Adrenal gland (tissue), 12 donors: ENCODE results near the gene IGF2. TPM values are rescaled to one million over a fixed set of nuclear protein-coding genes. Genes with fewer than 3 reads are reported as not detected.

Source experiments
- DNase-seq, 7 donors: peaks; one replicate each; pipeline ENCODE4 v3.0.0-alpha.2; 2019 to 2020
- H3K27ac ChIP-seq, 5 donors: fragments of 200-600 bp; sonication (generic) in 4 of 5; 1 replicate in 3 of 5; 2 replicates in 2 of 5; pipeline versions ENCODE4 v1.5.1 to v1.8.0; 2016 to 2020; ENCODE audit warnings: mild to moderate bottlenecking in 1 of 5
- H3K27me3 ChIP-seq: fragments of 200-600 bp; 2 replicates; pipeline ENCODE4 v1.8.0; 2021
- H3K36me3 ChIP-seq, 2 donors: fragments of 200-600 bp; replicated peaks in 1 of 2; 1 replicate in 1 of 2; 2 replicates in 1 of 2; pipeline versions ENCODE4 v1.5.1 to v1.8.0; 2018 to 2022
- H3K4me1 ChIP-seq, 2 donors: fragments of 200-600 bp; replicated peaks in 1 of 2; 1 replicate in 1 of 2; 2 replicates in 1 of 2; pipeline versions ENCODE4 v1.5.1 to v1.8.0; 2018 to 2021
- H3K4me3 ChIP-seq, 4 donors: fragments of 200-600 bp; sonication (generic) in 3 of 4; one replicate each; pipeline ENCODE4 v1.5.1; 2016 to 2018
- H3K9me3 ChIP-seq, 3 donors: fragments of 200-600 bp; sonication (generic) in 1 of 3; replicated peaks in 1 of 3; 1 replicate in 2 of 3; 2 replicates in 1 of 3; pipeline versions ENCODE4 v1.5.1 to v1.8.0; 2016 to 2021
- POLR2A ChIP-seq, 2 donors: fragments of 450-650 bp; IDR thresholded peaks; one replicate each; pipeline ENCODE4 v1.6.1; 2017; ENCODE audit warnings: antibody characterized with exemption in 2 of 2, mild to moderate bottlenecking in 2 of 2, moderate library complexity in 1 of 2
- WGBS, 4 donors: extraction: QIAGEN DNeasy Blood & Tissue Kit in 2 of 4; methylation state at CpG; one replicate each; pipeline versions ENCODE4 v1.1.5 to v1.1.7; 2013 to 2017; 5-methylcytosine and 5-hydroxymethylcytosine counted together
- intact Hi-C, 2 donors: fragments of 100-400 bp; cut with DNase I; formaldehyde crosslinking; loops; one replicate each; pipeline versions ENCODE4 v1.14.1 to v1.15.0; 2022 to 2023
- polyA plus RNA-seq, 3 donors: library from polyadenylated mRNA; stranded (reverse); fragments of 200-250 nt in 2 of 3; fragments of 350-450 nt in 1 of 3; fragmentation: Illumina TruSeq in 1 of 3; extraction: RNeasy Lipid Tissue Mini Kit (QIAGEN cat#74804) in 1 of 3; gene quantifications; one replicate each; pipeline ENCODE4 v1.2.3, GENCODE V29; 2013 to 2014
- total RNA-seq, 9 donors: library from RNA; depleted of rRNA in 4 of 9; stranded (reverse); fragments of >200 nt in 4 of 9; fragments of 120-200 nt in 1 of 9; fragmentation: NEBNext Ultra II Directional in 1 of 9; extraction: Animal tissue kit (Norgen Biotek cat#: 25700) in 1 of 9; gene quantifications; one replicate each; pipeline versions ENCODE4 v1.1.0 to v1.2.4, GENCODE V29; 2013 to 2023
- TF ChIP-seq, protein P1 (sequence below), 6 experiments: fragments of 450-650 bp in 4 of 6; fragments of 200-600 bp in 2 of 6; sonication (generic) in 1 of 6; IDR thresholded peaks; 1 replicate in 5 of 6; 2 replicates in 1 of 6; pipeline versions ENCODE4 v1.5.1 to v1.8.0; 2016 to 2021; ENCODE audit warnings: antibody characterized with exemption in 6 of 6, mild to moderate bottlenecking in 2 of 6, moderate library complexity in 1 of 6
- donor health status: healthy with polysubstance abuse.
- donor health status: Bipolar disorder and iron deficiency.
- donor health status: DM: yes; HTN: yes; CAD: no.
- donor health status: DM: no; HTN: no; CAD: no.
- donor health status: DM: no; HTN: no; CAD: no.
- donor health status: DM: yes; HTN: yes; CAD: no.

Gene IGF2
- total and polyA plus RNA-seq, 12 donors, result 41.8 to 693 (median 119) TPM

DNA sequence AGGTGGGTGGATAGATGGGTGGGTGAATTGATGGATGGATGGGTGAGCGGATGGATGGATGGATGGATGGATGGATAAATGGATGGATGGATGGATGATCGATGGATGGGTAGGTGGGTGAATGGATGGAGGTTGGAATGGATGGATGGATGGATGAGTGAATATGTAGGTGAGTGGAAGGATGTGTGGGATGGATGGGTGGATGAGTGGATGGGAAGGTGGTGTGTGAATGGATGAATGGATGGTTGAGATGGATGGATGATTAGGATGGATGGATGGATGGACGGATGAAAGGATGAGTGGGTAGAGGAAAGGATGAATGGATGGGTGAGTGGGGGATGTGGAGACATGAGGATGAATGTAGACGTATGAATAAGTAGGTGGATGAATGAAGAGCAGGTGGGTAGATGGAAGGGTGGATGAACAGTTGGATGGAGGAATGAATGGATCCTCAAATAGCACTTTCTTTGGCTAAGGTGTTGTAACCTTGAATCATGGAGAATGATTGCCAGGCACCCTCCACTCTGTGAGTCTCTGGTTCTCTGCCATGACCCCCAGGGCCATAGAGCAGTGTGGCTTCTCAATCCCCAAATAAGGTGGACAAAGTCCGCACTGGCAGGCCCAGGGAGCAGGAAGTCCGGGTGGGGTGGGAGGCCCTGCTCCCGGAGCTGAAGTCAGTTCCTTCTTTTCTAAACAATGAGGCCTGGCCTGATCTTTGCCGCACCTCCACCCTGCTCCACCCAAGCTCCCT is 36.9 kb downstream of the IGF2 start:
- H3K4me1 ChIP-seq, result no peaks in the 10 kb centered on the region
- H3K36me3 ChIP-seq, result no peaks in the 10 kb centered on the region
- H3K27ac ChIP-seq, result no peak overlapping the region
- no peaks in the 10 kb centered on the region for H3K9me3 ChIP-seq
- 72 to 84% (median 77%) methylated on average over 8 of the region's 8 CpGs for WGBS, 4 donors
- H3K27me3 ChIP-seq, result no peaks in the 10 kb centered on the region
- peak in 1 of 7 donors; percentile 16 for DNase-seq
- TF ChIP-seq, protein P1, sequence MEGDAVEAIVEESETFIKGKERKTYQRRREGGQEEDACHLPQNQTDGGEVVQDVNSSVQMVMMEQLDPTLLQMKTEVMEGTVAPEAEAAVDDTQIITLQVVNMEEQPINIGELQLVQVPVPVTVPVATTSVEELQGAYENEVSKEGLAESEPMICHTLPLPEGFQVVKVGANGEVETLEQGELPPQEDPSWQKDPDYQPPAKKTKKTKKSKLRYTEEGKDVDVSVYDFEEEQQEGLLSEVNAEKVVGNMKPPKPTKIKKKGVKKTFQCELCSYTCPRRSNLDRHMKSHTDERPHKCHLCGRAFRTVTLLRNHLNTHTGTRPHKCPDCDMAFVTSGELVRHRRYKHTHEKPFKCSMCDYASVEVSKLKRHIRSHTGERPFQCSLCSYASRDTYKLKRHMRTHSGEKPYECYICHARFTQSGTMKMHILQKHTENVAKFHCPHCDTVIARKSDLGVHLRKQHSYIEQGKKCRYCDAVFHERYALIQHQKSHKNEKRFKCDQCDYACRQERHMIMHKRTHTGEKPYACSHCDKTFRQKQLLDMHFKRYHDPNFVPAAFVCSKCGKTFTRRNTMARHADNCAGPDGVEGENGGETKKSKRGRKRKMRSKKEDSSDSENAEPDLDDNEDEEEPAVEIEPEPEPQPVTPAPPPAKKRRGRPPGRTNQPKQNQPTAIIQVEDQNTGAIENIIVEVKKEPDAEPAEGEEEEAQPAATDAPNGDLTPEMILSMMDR (IDR thresholded peaks at IDR 0.05), result no peak
- no peak for TF ChIP-seq POLR2A (IDR thresholded peaks at IDR 0.05)
- intact Hi-C loops, result no loop called here
- no peak overlapping the region for H3K4me3 ChIP-seq

DNA sequence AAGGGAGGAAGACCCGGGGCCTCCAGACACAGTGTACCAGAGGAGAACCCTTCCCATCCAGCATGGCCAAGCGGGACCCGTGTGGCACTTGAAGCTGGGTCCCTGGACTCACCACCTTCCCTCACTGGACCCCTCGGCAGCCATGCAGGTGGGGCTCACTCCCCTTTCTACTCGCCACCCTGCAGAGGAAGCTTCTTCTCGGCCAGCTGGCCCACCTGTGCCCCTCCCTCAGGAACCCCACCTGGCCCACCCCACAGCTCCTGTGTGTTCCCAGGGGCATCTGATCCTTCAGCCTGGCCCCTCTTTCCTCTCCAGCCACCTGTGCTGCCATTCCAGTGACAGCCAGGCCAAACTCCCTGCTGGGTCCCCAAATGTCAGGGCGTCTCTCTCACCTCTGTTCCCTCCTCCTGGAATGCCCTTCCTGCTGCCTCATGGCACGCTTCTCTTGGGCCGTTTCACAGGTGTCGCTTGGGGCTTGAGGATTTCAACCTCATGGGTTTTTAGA is 38.0 kb downstream of the IGF2 start:
- Histone ChIP-seq H3K4me3 (no peak overlapping the region), H3K4me1 (no peaks in the 10 kb centered on the region), H3K9me3 (no peaks in the 10 kb centered on the region), H3K27me3 (no peaks in the 10 kb centered on the region), H3K27ac (no peak overlapping the region), H3K36me3 (no peaks in the 10 kb centered on the region)
- intact Hi-C loops, result no loop called here
- no peak for DNase-seq
- WGBS, 4 donors, result 85 to 95% (median 89%) methylated on average over 4 to 10 of the region's 10 CpGs
- TF ChIP-seq POLR2A (IDR thresholded peaks at IDR 0.05), result no peak
- TF ChIP-seq, protein P1 (IDR thresholded peaks at IDR 0.05), result no peak

DNA sequence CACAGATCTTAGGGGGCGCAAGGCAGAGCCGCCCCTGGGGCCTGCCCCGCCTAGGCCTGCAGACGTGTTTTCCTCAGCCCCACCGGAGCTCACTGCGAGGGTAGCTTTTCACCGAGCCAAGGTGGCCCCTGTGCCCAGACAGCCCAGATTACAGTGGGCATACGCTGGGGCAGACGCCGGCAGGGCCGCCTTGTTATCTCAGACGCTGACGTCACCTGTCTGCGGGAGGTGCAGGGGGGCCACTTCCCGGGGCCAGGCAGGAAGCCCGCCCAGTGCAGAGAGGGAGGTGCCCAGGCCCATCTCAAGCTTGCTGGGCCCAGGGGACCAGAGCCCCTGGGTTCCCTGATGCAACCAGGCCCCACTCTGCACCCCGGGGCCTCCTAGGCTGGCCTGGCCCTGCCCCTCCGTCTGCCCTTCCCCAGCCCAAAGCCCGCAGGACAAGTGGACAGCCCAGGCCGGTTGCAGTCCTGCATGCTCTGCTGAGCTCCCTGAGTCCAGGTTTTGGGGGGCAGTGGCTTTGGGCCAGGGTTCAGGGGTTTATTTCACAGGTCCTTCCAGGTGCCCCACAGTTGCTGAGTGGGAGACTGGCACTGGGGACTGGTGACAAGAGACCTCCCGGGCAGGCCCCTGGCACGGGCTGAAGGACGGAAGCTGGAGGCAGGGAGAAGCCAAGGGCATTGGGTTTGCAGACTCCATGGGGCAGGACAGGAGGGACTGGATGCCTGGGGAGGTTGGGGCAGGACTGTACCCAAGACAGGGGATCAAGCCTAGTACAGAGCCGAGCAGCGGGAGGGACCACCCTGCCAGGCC is 38.6 kb downstream of the IGF2 start:
- no peak overlapping the region for H3K4me3 ChIP-seq
- intact Hi-C loops, result no loop called here
- WGBS, 4 donors, result 71 to 78% (median 75%) methylated on average over 6 to 25 of the region's 25 CpGs
- no peaks in the 10 kb centered on the region for H3K27me3 ChIP-seq
- peak overlapping the region in 1 of 5 donors; percentile 40 for H3K27ac ChIP-seq
- H3K9me3 ChIP-seq, result no peaks in the 10 kb centered on the region
- no peaks in the 10 kb centered on the region for H3K36me3 ChIP-seq
- TF ChIP-seq POLR2A (IDR thresholded peaks at IDR 0.05), result no peak
- TF ChIP-seq, protein P1 (IDR thresholded peaks at IDR 0.05), result no peak
- DNase-seq, result peak in 4 of 7 donors; percentile 14 to 58 (median 26)
- H3K4me1 ChIP-seq, result no peaks in the 10 kb centered on the region
